LoVo (cell line): Measurements from ENCODE around the gene EFTUD2.
A peak's percentile ranks its signal among the peaks of the same experiment; 100 is the strongest.

Experiments used
- DNase-seq: peaks from one replicate; pipeline ENCODE4 v3.0.0-alpha.2; 2016; ENCODE audit warnings: low spot score

The EFTUD2 gene

GRCh38 chr17:44910231-44911106 is 11.2 kb upstream of the EFTUD2 start:
- no peak for DNase-seq

GRCh38 chr17:44909681-44910144 is 10.5 kb upstream of the EFTUD2 start:
- no peak for DNase-seq

- no peak for DNase-seq
Measured at GRCh38 chr17:44908761-44909326, 9.6 kb upstream of the EFTUD2 start.

- no peak for DNase-seq
Measured at GRCh38 chr17:44907729-44908470, 8.7 kb upstream of the EFTUD2 start.

- DNase-seq: no peak
Measured at GRCh38 chr17:44906763-44907728, 7.8 kb upstream of the EFTUD2 start.

GRCh38 chr17:44906010-44906646 is 6.9 kb upstream of the EFTUD2 start:
- peak; percentile 43 for DNase-seq

- DNase-seq: no peak
Measured at GRCh38 chr17:44905006-44906000, 6.1 kb upstream of the EFTUD2 start.

GRCh38 chr17:44904001-44904984 is 5.0 kb upstream of the EFTUD2 start:
- no peak for DNase-seq

GRCh38 chr17:44903012-44903685 is 3.9 kb upstream of the EFTUD2 start:
- DNase-seq: no peak

- DNase-seq: no peak
Measured at GRCh38 chr17:44902135-44902760, 3.0 kb upstream of the EFTUD2 start.

- no peak for DNase-seq
Measured at GRCh38 chr17:44901411-44901921, 2.2 kb upstream of the EFTUD2 start.

GRCh38 chr17:44900894-44901293 is 1.6 kb upstream of the EFTUD2 start:
- DNase-seq: no peak

GRCh38 chr17:44898768-44899073 is 524 bp downstream of the EFTUD2 start:
- no peak for DNase-seq

- DNase-seq: no peak
Measured at GRCh38 chr17:44894642-44895041, 4.6 kb downstream of the EFTUD2 start.

- DNase-seq: no peak
Measured at GRCh38 chr17:44892250-44892649, 7.0 kb downstream of the EFTUD2 start.

GRCh38 chr17:44889003-44889402 is 10.2 kb downstream of the EFTUD2 start:
- no peak for DNase-seq
